ENCODE results near the gene DEAF1. TPM values are rescaled to one million over a fixed set of nuclear protein-coding genes. Genes with fewer than 3 reads are reported as not detected.

The DEAF1 gene
- total and polyA plus RNA-seq, 2 donors (not counting 3 experiments of a cell fraction or from before 2014, with no cell fraction given) = 43.6 to 55.7 TPM

DNA sequence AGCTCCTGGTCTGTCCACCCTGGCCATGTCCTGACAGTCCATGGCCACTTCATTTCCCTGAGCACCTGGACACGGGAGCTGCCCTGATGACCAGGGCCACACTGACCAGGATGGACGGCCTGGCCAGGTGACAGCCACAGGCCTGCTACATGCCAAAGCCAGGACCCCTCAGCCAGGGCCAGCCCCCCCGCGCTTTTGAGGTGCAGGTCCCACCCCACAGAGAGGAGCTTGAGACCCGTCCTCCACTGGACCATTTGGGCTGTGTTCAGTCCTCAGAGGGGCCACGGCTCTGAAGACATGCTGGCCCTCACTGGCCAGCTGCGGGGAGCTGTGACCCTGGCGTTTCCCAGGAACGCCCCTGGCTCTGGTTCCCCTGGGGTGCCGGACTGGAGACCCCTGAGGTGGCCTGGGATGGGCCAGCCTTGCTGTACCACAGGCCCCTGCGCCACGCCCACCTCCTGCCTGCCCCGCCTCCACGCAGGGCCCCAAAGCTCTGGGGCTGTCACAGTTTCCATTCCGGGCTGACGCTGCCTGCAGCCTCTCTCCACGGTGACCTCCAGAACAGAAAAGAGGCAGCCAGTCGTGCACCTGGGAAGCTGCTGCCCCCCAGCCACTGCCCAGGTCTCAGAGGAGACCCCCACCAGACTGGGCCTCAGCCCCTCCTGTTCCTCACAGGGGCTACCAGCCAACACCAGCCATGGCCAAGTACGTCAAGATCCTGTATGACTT, 29.2 kb upstream of the DEAF1 start:
- H3K9me3 ChIP-seq (replicated peaks; ENCODE audit: control insufficient read depth, insufficient read depth, low read length) = no peaks in the 10 kb centered on the region
- H3K4me3 ChIP-seq (replicated peaks in 1 of 3; ENCODE audit: insufficient read depth in 1 of 3, low read depth in 1 of 3, low read length in 3 of 3) = no peak overlapping the region
- dilution Hi-C loops (cut with MboI; ENCODE audit: extremely low pct_ligation_motif_present, low sequenced_read_pairs) (no loop called here), intact Hi-C loops (cut with micrococcal nuclease) (loop anchor here (1.0 kb wide), 1 partner anchor 28 kb away; no protein-coding TSS in a partner anchor)
- H3K36me3 ChIP-seq (ENCODE audit: control insufficient read depth in 2 of 2, extremely low read depth in 1 of 2, insufficient read depth in 2 of 2, low read length in 2 of 2) = no peaks in the 10 kb centered on the region
- no peak for FAIRE-seq
- H3K4me1 ChIP-seq (ENCODE audit: control insufficient read depth, extremely low read depth, insufficient read depth, low read length) = peaks cover 3% of the 10 kb centered on the region
- ChIA-PET POLR2A (no interaction called here), CTCF (interaction anchor here (1.4 to 3.9 kb wide), 5 partner anchors 13 to 170 kb away, joined by 5 to 36 read pairs (median 7); partner anchors contain the start of genes DEAF1 and TMEM80)
- DNase-seq (ENCODE audit: low read depth, low spot score) = no peak
- H3K27ac ChIP-seq (ENCODE audit: insufficient read depth, low read depth, low read length) = no peak overlapping the region
- no peak overlapping the region for H3K4me2 ChIP-seq (ENCODE audit: insufficient read depth, low read length)
- TF ChIP-seq MYC (IDR thresholded peaks at IDR 0.05; ENCODE audit: low read depth, low read length) (no peak), EZH2 (IDR thresholded peaks at IDR 0.05; ENCODE audit: borderline replicate concordance, low read depth, low read length, severe bottlenecking) (no peak), GATA2 (IDR thresholded peaks at IDR 0.05; ENCODE audit: insufficient read depth, insufficient read length, low read depth, low read length) (no peak), JUN (IDR thresholded peaks at IDR 0.05; ENCODE audit: borderline replicate concordance, insufficient read depth, insufficient read length, low read depth) (no peak), POLR2AphosphoS5 (IDR thresholded peaks at IDR 0.05; ENCODE audit: insufficient read depth, low read depth, low read length) (no peak), POLR2A (IDR thresholded peaks at IDR 0.05; ENCODE audit: low read depth, low read length) (no peak), FOS (IDR thresholded peaks at IDR 0.05; ENCODE audit: borderline replicate concordance, insufficient read depth, low read length) (no peak)
- TF ChIP-seq, protein P1, sequence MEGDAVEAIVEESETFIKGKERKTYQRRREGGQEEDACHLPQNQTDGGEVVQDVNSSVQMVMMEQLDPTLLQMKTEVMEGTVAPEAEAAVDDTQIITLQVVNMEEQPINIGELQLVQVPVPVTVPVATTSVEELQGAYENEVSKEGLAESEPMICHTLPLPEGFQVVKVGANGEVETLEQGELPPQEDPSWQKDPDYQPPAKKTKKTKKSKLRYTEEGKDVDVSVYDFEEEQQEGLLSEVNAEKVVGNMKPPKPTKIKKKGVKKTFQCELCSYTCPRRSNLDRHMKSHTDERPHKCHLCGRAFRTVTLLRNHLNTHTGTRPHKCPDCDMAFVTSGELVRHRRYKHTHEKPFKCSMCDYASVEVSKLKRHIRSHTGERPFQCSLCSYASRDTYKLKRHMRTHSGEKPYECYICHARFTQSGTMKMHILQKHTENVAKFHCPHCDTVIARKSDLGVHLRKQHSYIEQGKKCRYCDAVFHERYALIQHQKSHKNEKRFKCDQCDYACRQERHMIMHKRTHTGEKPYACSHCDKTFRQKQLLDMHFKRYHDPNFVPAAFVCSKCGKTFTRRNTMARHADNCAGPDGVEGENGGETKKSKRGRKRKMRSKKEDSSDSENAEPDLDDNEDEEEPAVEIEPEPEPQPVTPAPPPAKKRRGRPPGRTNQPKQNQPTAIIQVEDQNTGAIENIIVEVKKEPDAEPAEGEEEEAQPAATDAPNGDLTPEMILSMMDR (IDR thresholded peaks at IDR 0.05; ENCODE audit: extremely low read depth in 1 of 2, insufficient read depth in 1 of 2, low read depth in 1 of 2, low read length in 2 of 2) = no peak
- TF ChIP-seq, protein P2, sequence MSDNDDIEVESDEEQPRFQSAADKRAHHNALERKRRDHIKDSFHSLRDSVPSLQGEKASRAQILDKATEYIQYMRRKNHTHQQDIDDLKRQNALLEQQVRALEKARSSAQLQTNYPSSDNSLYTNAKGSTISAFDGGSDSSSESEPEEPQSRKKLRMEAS (IDR thresholded peaks at IDR 0.05; ENCODE audit: insufficient read depth, insufficient read length) = no peak
- no TSS peak for BruUV-seq (replicated peaks)
- no peaks in the 10 kb centered on the region for H3K9me1 ChIP-seq (replicated peaks; ENCODE audit: control insufficient read depth, extremely low read depth, insufficient read depth, low read length)
- H3K79me2 ChIP-seq (ENCODE audit: control insufficient read depth, insufficient read depth, low read length) = no peaks in the 10 kb centered on the region
- H3K27me3 ChIP-seq (ENCODE audit: control insufficient read depth in 2 of 2, insufficient read depth in 2 of 2, low read length in 2 of 2) = peaks cover 22 to 23% of the 10 kb centered on the region in 2 experiments
- H2AFZ ChIP-seq (ENCODE audit: low read depth, low read length) = no peak overlapping the region
- no peak overlapping the region for H3K9ac ChIP-seq (replicated peaks; ENCODE audit: extremely low read depth, insufficient read depth, low read length)
- H4K20me1 ChIP-seq (replicated peaks; ENCODE audit: control insufficient read depth, extremely low read depth, insufficient read depth, low read length) = no peaks in the 10 kb centered on the region

Measured in endothelial cell of umbilical vein (primary cell).